Naive B cell (primary cell): ENCODE data around the gene MAST4. TPM values are rescaled to one million over a fixed set of nuclear protein-coding genes. Genes with fewer than 3 reads are reported as not detected.

ENCODE experiments used
- ATAC-seq, 2 donors: fragments of 150-1000 bp; cut with Tn5 transposase; 2 replicates each; pipeline ENCODE4 v1.10.0; 2021; ENCODE audit warnings: low read depth in 2 of 2, mild to moderate bottlenecking in 2 of 2, moderate library complexity in 2 of 2
- DNase-seq: peaks from one replicate; pipeline ENCODE4 v3.0.0; 2022
- H3K27ac Mint-ChIP-seq, 6 donors: one replicate each; pipeline ENCODE4 v1.8.0; 2020 to 2022; ENCODE audit warnings: mild to moderate bottlenecking in 6 of 6, mixed read lengths in 6 of 6, moderate library complexity in 5 of 6, inconsistent platforms in 2 of 6
- H3K27me3 Mint-ChIP-seq, 3 donors: one replicate each; pipeline ENCODE4 v1.8.0; 2021 to 2022; ENCODE audit warnings: mixed read lengths in 3 of 3, mild to moderate bottlenecking in 1 of 3
- H3K36me3 Mint-ChIP-seq, 2 donors: one replicate each; pipeline ENCODE4 v1.8.0; 2020 to 2022; ENCODE audit warnings: mixed read lengths in 2 of 2, inconsistent platforms in 1 of 2, mild to moderate bottlenecking in 1 of 2
- H3K4me1 Mint-ChIP-seq, 3 donors: one replicate each; pipeline ENCODE4 v1.8.0; 2020 to 2022; ENCODE audit warnings: mixed read lengths in 3 of 3, inconsistent platforms in 1 of 3, mild to moderate bottlenecking in 1 of 3, moderate library complexity in 1 of 3
- H3K4me3 Mint-ChIP-seq, 8 donors: one replicate each; pipeline ENCODE4 v1.8.0; 2020 to 2022; ENCODE audit warnings: mild to moderate bottlenecking in 8 of 8, mixed read lengths in 8 of 8, moderate library complexity in 8 of 8, inconsistent platforms in 2 of 8
- H3K9me3 Mint-ChIP-seq, 7 donors: one replicate each; pipeline ENCODE4 v1.8.0; 2020 to 2022; ENCODE audit warnings: mixed read lengths in 7 of 7, mild to moderate bottlenecking in 5 of 7, inconsistent platforms in 2 of 7, moderate library complexity in 1 of 7
- polyA plus RNA-seq, 6 donors: library from polyadenylated mRNA; unstranded; fragments of 300-500 nt; fragmentation: Illumina TruSeq; gene quantifications; one replicate each; pipeline ENCODE4 v1.2.3, GENCODE V29; 2021; ENCODE audit warnings: low read depth in 6 of 6

The MAST4 gene
- polyA plus RNA-seq, 6 donors from 2014 or later, result 0.17 to 2.3 (median 1.3) TPM

DNA sequence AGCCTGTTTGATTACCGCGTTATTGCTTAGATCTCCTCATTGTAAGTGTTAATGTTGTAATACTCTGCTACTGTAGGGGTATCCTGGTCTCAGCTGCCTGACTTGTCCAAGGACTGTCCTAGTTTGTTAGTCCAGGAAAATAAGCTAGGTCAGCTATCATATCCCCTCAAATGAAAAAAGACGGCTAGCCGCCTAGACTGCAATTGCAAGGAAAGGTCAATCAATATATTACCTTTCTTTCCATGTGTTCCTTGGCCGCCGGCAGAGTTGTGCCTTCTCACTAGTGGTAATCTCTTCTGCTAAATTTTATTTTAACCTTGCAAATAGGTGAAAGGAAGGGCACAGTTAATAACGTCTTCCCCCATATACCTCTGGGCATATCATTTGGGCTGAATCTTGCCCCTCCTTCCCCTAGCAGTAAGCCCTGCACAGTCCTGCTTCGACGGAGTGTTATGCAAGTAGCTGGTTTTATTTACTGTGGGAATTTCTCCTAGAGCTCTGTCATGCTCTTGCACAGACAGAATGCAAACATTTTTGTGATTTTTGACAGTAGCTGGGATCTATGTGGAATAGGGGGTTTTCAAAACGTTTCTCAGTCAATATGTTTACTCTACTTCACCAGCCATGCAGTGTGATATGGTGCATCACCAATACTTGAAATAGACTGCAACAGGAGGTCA is 288.5 kb downstream of the MAST4 start:
- H3K27ac Mint-ChIP-seq, result no peak overlapping the region
- ATAC-seq (no peak), DNase-seq (no peak)
- peaks cover 0 to 2% (median 0%) of the 10 kb centered on the region in 7 donors for H3K9me3 Mint-ChIP-seq
- H3K36me3 Mint-ChIP-seq, result no peaks in the 10 kb centered on the region
- H3K4me1 Mint-ChIP-seq, result no peaks in the 10 kb centered on the region
- H3K27me3 Mint-ChIP-seq, result no peaks in the 10 kb centered on the region
- H3K4me3 Mint-ChIP-seq, result no peak overlapping the region

DNA sequence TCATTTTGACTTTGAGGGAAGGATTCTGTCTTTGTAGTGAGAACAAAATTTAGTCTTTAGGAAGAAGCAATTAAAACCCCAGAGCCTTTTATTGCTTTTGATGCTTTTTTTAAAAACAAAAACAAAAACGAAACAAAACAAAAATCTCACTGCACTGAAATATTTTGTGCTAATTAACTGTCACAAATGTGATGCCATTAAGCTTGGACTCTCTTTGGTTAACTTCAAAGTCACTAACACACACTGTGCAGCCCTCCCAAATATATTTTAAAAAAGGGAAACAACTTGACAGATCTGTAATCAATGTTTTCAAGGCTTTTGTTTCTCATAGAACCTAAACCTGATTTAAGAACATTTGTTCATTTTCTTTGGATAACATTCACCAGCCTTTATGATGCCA is 290.7 kb downstream of the MAST4 start:
- ATAC-seq, result no peak
- Mint-ChIP-seq H3K27me3 (peaks cover 0 to 8% (median 4%) of the 10 kb centered on the region in 3 donors), H3K36me3 (no peaks in the 10 kb centered on the region)

DNA sequence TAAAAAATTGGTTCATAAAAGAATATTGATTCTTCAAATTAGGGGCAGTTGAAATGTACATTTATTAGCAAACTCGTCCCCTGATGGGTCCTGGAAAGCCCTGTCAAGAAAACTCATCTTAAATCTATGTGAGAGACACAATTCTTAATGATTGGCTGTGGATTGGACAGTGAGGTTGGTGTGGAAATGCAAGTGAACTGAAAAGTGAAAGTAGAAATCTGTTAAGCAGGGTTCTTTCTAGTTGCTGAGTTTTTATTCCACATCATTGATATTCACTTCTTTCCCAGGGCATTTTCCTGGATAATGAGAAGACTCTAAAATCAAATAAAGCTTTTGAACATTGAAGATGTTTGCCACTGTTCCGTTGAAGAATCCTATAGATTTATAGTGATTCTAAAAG is 292.4 kb downstream of the MAST4 start:
- no peaks in the 10 kb centered on the region for H3K36me3 Mint-ChIP-seq
- H3K4me3 Mint-ChIP-seq, result no peak overlapping the region
- peaks cover 0 to 8% (median 4%) of the 10 kb centered on the region in 3 donors for H3K27me3 Mint-ChIP-seq
- DNase-seq, result no peak
- no peak for ATAC-seq
- no peaks in the 10 kb centered on the region for H3K4me1 Mint-ChIP-seq
- H3K9me3 Mint-ChIP-seq, result no peaks in the 10 kb centered on the region
- H3K27ac Mint-ChIP-seq, result no peak overlapping the region

More for the DNA sequence above, 290.7 kb downstream of the MAST4 start:
- Mint-ChIP-seq H3K27ac (no peak overlapping the region), H3K4me1 (no peaks in the 10 kb centered on the region), H3K9me3 (no peaks in the 10 kb centered on the region), H3K4me3 (no peak overlapping the region)
- DNase-seq, result no peak

DNA sequence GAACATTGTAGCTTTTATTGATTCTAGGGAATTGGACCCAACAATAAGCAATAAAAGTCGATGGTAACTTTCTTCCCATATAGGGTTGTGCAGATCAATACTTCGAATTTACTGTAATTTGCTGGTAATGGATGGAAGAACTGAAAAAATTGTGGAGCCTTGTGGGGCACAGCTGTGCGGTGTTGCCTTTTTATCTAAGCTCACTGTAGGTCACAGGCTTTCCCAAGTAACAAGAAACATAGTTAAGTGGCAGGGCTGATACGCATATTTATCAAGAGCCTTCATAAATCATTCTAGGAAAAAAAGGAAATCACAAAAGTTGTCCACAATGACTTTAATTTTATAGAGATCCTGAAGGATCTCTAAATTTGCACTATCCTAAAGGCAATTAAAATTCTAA is 292.9 kb downstream of the MAST4 start:
- no peaks in the 10 kb centered on the region for H3K9me3 Mint-ChIP-seq
- H3K27ac Mint-ChIP-seq, result no peak overlapping the region
- no peaks in the 10 kb centered on the region for H3K36me3 Mint-ChIP-seq
- ATAC-seq (no peak), DNase-seq (no peak)
- H3K4me3 Mint-ChIP-seq, result no peak overlapping the region
- peaks cover 0 to 8% (median 4%) of the 10 kb centered on the region in 3 donors for H3K27me3 Mint-ChIP-seq
- H3K4me1 Mint-ChIP-seq, result no peaks in the 10 kb centered on the region

DNA sequence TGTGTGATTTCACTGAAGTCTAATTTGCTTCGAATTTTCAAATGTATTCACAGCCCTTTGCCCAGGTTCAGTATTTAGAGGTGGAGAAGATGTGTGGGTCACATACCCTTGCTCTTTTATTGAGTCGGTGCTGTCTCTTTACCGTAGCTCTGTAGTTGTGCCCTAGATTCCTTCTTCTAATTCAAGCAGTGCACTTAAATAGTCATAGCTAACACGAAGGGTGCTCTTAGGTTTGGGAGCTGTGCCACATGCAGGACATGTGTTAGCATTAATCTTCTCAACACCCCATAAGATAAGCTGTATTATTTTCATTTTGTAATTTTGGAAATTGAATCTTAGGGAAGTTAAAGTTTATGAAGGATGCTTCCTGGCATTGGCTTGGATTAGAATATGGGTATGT is 293.3 kb downstream of the MAST4 start:
- Mint-ChIP-seq H3K27ac (no peak overlapping the region), H3K9me3 (no peaks in the 10 kb centered on the region), H3K27me3 (peaks cover 0 to 8% (median 4%) of the 10 kb centered on the region in 3 donors), H3K4me3 (no peak overlapping the region), H3K4me1 (no peaks in the 10 kb centered on the region), H3K36me3 (no peaks in the 10 kb centered on the region)
- no peak for ATAC-seq
- DNase-seq, result no peak

DNA sequence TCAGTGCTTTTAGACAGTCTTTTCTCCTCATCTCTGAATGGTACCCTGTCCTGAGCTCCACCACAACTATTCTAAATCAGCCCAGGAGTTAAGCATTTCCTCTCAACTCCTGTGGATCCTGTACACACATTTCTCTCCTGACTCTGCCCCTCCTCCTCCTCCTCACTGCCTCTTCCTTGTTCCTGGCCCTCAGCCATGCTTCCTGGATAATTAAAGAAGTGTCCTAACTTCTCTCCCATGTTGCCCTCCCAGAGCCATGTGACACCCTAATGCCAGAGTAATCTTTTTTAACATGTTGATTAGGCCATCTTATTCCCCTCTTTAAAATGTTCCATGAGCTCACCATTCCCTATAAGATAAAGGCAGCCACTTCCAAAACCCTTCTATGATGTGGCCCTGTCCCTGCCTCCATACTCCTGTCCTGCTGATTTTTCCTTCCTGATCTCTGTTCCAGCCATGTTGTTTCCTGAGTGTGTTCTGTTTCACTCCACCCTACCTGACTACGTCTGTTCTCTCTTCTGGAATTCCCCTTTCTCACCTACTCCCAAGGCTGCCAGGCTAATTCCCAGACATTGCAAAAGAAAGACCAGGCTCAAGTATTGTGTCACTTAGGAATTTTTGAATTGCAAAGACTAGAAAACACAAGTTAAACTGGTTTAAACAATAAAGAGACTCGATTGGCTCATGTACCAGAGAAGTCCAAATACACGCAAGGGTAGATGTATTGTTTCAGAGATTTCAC is 295.2 kb downstream of the MAST4 start:
- Mint-ChIP-seq H3K36me3 (no peaks in the 10 kb centered on the region), H3K9me3 (no peaks in the 10 kb centered on the region), H3K4me3 (no peak overlapping the region), H3K27ac (no peak overlapping the region), H3K27me3 (peaks cover 0 to 8% (median 4%) of the 10 kb centered on the region in 3 donors), H3K4me1 (no peaks in the 10 kb centered on the region)
- DNase-seq (no peak), ATAC-seq (no peak)

DNA sequence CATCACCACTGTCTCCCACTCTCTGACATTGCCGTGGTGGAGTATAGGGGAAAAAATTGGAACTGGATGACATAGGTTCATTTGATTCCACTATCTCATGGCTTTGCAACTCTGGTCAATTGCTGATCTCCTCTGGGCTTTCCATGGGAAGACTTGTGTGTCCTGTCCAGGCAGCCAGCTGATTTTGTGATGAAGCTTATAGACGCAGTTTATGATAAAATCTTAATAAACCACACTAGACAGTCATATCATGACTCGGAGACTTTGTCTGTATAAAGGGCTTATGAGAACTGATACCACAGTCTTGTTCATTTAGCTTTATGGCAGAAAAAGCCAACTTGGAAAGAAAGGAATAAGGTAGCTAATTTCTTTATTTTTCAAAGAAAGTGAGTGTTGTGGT is 296.5 kb downstream of the MAST4 start:
- Mint-ChIP-seq H3K27me3 (peaks cover 0 to 12% (median 8%) of the 10 kb centered on the region in 3 donors), H3K4me1 (no peaks in the 10 kb centered on the region), H3K9me3 (no peaks in the 10 kb centered on the region), H3K27ac (no peak overlapping the region), H3K4me3 (no peak overlapping the region), H3K36me3 (no peaks in the 10 kb centered on the region)
- no peak for DNase-seq
- ATAC-seq, result no peak

DNA sequence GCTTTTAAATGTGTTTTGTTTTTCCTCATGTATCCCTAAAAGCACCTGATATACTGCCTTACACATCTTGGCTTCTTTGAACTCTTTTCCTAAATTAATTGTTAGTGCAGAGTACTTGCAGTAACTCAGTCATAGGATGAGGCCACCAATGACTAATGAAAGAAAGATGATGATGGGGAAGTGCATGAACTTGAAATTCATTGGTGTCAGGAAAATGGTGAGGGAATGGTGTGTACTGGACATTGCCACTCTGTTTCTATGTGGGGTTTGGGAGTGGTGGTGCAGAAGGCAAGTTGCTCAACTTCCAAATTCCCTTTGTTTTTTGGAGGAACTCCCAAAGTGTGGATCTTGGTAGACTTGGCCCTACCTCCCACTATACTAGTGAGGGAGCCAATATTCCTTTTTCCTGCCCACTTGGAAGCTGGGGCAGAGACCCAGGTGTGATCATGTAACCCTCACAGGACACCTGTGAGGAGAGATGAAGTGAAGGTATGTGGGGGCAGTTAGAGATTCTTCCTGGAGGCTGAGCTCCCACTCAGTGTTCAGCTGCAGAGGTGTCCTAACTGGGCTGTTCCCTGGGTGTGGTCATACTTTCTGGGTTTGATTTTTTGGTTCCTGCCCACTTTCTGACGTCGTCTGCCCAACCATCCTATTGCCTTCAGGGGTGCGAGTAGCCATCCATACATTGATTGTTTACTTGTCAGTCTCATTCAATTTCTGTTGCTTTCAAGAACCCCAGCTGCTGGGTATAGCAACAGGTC is 298.5 kb downstream of the MAST4 start:
- H3K4me3 Mint-ChIP-seq, result no peak overlapping the region
- no peak for ATAC-seq
- H3K4me1 Mint-ChIP-seq, result no peaks in the 10 kb centered on the region

DNA sequence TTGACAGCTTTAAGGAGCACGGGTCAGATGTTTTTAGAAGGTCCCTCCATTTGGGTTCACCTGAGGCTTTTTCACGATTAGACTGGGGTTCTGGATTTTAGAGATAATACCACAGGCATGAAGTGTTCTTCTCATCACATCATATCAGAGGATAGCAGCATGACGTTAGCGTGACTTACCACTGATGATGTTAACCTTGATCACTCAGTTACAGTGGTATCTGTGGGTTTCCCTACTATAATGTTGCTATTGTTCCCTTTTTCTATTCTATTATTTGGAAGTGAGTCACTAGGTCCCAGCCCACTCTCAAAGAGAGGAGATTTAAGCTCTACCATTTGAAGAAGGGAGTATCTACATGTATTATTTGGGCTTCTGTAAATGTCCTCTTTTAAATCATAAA is 300.0 kb downstream of the MAST4 start:
- Mint-ChIP-seq H3K27ac (no peak overlapping the region), H3K36me3 (no peaks in the 10 kb centered on the region), H3K27me3 (peaks cover 5 to 11% (median 6%) of the 10 kb centered on the region in 3 donors), H3K4me1 (no peaks in the 10 kb centered on the region), H3K9me3 (no peaks in the 10 kb centered on the region), H3K4me3 (no peak overlapping the region)
- no peak for ATAC-seq
- DNase-seq, result no peak

More for the DNA sequence above, 298.5 kb downstream of the MAST4 start:
- Mint-ChIP-seq H3K36me3 (no peaks in the 10 kb centered on the region), H3K27me3 (peaks cover 5 to 12% (median 8%) of the 10 kb centered on the region in 3 donors), H3K9me3 (no peaks in the 10 kb centered on the region), H3K27ac (no peak overlapping the region)
- no peak for DNase-seq

DNA sequence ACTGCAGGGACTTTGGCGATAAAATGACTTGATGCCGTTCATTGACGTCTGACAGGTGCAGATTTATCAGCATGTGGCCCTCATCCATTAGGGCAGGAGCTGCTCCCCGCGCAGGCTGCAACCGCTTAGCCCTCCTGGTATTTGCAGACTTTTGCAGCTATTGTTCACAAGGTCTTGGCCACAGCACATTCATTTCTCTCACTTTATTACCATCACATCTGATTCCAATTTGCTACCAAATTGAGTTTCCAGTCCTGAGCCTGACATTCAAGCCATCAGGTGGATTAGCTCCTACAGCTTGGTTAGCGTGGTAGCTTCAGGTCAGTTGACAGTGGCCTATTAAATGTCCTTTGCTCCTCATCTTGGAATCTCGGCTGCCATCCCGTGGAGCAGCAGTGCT is 301.2 kb downstream of the MAST4 start:
- H3K9me3 Mint-ChIP-seq, result no peaks in the 10 kb centered on the region
- H3K36me3 Mint-ChIP-seq, result no peaks in the 10 kb centered on the region
- ATAC-seq, result no peak
- H3K27me3 Mint-ChIP-seq, result peaks cover 0 to 12% (median 5%) of the 10 kb centered on the region in 3 donors
- H3K4me3 Mint-ChIP-seq, result no peak overlapping the region
- H3K4me1 Mint-ChIP-seq, result no peaks in the 10 kb centered on the region
- no peak overlapping the region for H3K27ac Mint-ChIP-seq
- DNase-seq, result no peak

DNA sequence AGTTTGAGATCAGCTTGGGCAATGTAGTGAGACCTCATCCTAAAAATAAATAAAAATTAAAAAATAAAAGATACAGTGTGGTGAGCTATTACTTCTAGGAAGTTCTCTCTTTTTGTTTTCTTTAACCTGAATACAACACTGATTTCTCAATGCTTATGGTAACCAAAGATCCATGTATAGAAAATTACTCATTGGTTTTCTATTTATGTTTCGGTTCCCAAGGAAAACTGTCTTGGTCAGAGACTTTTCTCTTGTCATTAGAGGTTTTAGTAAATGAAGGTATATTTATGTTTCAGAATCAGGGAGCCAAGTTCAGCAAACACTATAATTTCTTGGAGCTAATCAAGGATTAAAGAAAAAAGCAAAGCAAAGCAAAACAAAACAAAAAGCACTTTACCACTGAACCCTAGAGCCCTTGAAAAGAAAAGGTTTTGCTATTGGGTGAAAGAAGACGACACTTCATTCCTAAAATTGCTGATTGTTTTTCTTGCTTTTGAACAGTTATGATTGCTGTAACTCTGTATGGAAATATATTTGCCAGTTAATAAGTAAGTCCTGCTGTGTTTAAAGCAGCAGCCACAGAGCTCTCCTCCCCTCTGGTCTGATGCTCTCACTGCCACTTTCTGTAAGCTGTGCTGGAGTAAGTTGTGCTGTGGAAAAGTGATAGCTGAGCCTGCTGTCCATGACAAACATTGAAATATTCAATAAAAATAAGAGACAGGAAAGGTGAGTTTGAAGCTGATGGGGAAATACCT is 302.2 kb downstream of the MAST4 start:
- no peaks in the 10 kb centered on the region for H3K9me3 Mint-ChIP-seq
- peaks cover 0 to 17% (median 5%) of the 10 kb centered on the region in 3 donors for H3K27me3 Mint-ChIP-seq
- no peak overlapping the region for H3K27ac Mint-ChIP-seq
- no peak overlapping the region for H3K4me3 Mint-ChIP-seq
- no peaks in the 10 kb centered on the region for H3K36me3 Mint-ChIP-seq
- H3K4me1 Mint-ChIP-seq, result no peaks in the 10 kb centered on the region
- no peak for DNase-seq
- ATAC-seq, result no peak

DNA sequence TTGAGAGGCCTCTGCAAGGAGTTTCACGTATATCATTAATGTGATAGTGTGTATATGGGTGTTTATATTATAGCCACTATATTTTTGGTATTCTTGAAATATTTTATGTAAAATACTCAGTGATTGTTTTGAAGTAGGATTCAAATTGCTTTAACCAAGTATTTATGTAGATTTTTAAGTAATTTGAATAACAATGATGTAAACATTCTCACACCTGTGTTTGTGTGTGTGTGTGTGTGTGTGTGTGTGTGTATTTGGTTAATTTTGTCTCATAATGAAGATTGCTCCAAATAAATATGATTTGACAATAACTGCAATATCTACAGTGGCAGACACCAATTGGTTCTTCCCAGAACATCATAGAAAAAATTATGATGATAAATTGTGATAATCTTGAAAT is 307.0 kb downstream of the MAST4 start:
- ATAC-seq, result no peak
- no peak for DNase-seq
- Mint-ChIP-seq H3K27ac (no peak overlapping the region), H3K36me3 (no peaks in the 10 kb centered on the region), H3K4me3 (no peak overlapping the region), H3K27me3 (peaks cover 0 to 14% (median 5%) of the 10 kb centered on the region in 3 donors), H3K4me1 (no peaks in the 10 kb centered on the region), H3K9me3 (peaks cover 0 to 3% (median 0%) of the 10 kb centered on the region in 7 donors)

DNA sequence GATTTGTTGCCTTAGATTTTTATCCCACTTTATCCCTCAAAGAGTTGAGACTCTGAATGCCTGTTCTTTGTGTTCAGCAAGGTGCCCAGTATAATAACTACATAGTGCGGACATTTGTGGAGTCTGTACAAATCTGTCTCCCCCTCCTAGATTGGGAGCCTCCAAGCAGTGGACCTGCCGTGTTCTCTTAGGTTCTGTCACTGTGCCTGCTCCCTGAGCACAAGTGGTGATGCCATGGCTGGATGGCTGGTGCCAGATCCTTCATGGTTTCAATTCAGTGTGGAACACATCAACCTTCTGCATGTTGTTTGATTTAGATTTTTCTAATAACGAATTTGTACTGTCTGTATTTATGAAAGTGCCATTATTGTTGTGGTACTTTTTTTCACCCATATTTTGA is 307.5 kb downstream of the MAST4 start:
- Mint-ChIP-seq H3K4me3 (no peak overlapping the region), H3K36me3 (no peaks in the 10 kb centered on the region), H3K4me1 (no peaks in the 10 kb centered on the region), H3K27me3 (peaks cover 0 to 14% (median 3%) of the 10 kb centered on the region in 3 donors), H3K9me3 (peaks cover 0 to 3% (median 0%) of the 10 kb centered on the region in 7 donors), H3K27ac (peak overlapping the region in 1 of 6 donors; percentile 45)
- ATAC-seq, result no peak
- no peak for DNase-seq
